PC-9 (cell line): ENCODE results near the gene TENT5C.

Experiments
- EZH2 ChIP-seq: fragments of 200-600 bp; sonication (generic); IDR thresholded peaks from 2 replicates; pipeline ENCODE4 v1.8.0; 2017; ENCODE audit warnings: antibody characterized with exemption, low read depth
- TF ChIP-seq, protein P1 (sequence below): fragments of 200-600 bp; sonication (generic); conservative IDR thresholded peaks from 2 replicates; pipeline ENCODE4 v1.6.1; 2017; ENCODE audit warnings: mixed run types, antibody characterized with exemption, mild to moderate bottlenecking, moderate library complexity

DNA sequence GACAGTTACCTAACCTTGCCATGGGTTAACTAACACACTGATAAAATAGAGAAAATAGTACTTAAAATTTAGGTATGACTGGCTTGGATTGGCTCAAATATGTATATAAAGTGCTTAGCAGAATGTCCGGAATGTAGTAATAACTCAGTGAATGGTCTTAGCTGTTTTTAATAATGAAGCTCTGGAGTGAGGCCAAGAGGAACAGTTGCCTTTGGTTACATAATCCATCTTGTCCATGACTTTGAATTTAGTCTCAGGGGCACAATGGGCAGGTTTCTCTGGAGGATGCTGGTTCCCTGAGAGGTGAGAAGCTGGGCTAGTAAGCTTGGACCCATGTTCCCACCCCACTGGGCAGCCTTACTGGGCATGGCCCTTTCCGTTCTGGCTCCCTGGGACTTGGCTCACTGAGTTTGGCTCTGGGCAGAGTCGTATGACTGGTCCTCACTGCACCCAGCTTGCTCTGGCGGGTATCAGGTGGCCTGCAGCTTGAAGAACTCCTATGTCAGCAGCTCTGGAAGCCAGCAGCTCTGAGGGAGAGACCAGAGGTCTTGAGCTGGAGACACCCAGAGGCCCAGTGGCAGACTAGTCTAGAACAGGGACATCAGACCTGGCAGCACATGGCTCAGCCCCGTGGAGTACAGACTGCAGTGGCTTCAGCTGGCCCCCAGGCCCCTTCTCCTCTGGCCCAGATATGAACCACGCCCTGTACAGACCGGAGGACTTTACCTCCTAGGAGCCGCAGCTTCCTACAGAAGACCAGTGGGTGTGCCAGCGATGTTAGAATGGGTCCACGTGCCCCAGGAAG is 40.4 kb downstream of the TENT5C start:
- TF ChIP-seq, protein P1, sequence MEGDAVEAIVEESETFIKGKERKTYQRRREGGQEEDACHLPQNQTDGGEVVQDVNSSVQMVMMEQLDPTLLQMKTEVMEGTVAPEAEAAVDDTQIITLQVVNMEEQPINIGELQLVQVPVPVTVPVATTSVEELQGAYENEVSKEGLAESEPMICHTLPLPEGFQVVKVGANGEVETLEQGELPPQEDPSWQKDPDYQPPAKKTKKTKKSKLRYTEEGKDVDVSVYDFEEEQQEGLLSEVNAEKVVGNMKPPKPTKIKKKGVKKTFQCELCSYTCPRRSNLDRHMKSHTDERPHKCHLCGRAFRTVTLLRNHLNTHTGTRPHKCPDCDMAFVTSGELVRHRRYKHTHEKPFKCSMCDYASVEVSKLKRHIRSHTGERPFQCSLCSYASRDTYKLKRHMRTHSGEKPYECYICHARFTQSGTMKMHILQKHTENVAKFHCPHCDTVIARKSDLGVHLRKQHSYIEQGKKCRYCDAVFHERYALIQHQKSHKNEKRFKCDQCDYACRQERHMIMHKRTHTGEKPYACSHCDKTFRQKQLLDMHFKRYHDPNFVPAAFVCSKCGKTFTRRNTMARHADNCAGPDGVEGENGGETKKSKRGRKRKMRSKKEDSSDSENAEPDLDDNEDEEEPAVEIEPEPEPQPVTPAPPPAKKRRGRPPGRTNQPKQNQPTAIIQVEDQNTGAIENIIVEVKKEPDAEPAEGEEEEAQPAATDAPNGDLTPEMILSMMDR = no peak
- no peak for TF ChIP-seq EZH2
